HUES64 (cell line): ENCODE results near the gene PSMD14.

Experiments
- H3K27ac ChIP-seq: 2 replicates; pipeline ENCODE4 v1.7.0; 2013; ENCODE audit warnings: low read depth, low read length, inconsistent platforms
- H3K27me3 ChIP-seq: 2 replicates; pipeline ENCODE4 v1.6.1; 2013; ENCODE audit warnings: mild to moderate bottlenecking, low read length; ENCODE audit not compliant: insufficient read depth
- H3K36me3 ChIP-seq: 2 replicates; pipeline ENCODE4 v1.6.1; 2013; ENCODE audit warnings: mild to moderate bottlenecking, low read length; ENCODE audit not compliant: insufficient read depth
- H3K4me1 ChIP-seq: 2 replicates; pipeline ENCODE4 v1.6.1; 2013; ENCODE audit warnings: mild to moderate bottlenecking, low read length, moderate library complexity; ENCODE audit not compliant: insufficient read depth
- H3K4me3 ChIP-seq: 2 replicates; pipeline ENCODE4 v1.5.1; 2013; ENCODE audit warnings: mild to moderate bottlenecking, low read length, moderate library complexity
- H3K9ac ChIP-seq: 2 replicates; pipeline ENCODE4 v1.6.1; 2013; ENCODE audit warnings: mild to moderate bottlenecking, low read depth, low read length
- H3K9me3 ChIP-seq: 2 replicates; pipeline ENCODE4 v1.6.1; 2013; ENCODE audit warnings: low read depth, low read length; ENCODE audit not compliant: insufficient read depth
- WGBS: fragments of 150-250, 120-280 bp; methylation state at CpG from one replicate; pipeline ENCODE4 v1.1.7; 2013; ENCODE audit warnings: missing lambda C conversion rate; 5-methylcytosine and 5-hydroxymethylcytosine counted together

PSMD14 gene

GRCh38 chr2:161414042-161415033 is 106.1 kb downstream of the PSMD14 start:
- Histone ChIP-seq H3K4me1 (peaks cover 33% of the 10 kb centered on the region), H3K36me3 (peaks cover 13% of the 10 kb centered on the region), H3K9me3 (no peaks in the 10 kb centered on the region), H3K27me3 (peaks cover 82% of the 10 kb centered on the region), H3K4me3 (peak overlapping the region; percentile 55), H3K27ac (no peak overlapping the region), H3K9ac (no peak overlapping the region; the same call in 1 of the 2 replicates)
- WGBS: under 1% methylated on average over 69 of the region's 69 CpGs

- Histone ChIP-seq H3K9ac (no peak overlapping the region), H3K4me1 (peaks cover 33% of the 10 kb centered on the region), H3K27ac (no peak overlapping the region), H3K27me3 (peaks cover 92% of the 10 kb centered on the region), H3K36me3 (peaks cover 7% of the 10 kb centered on the region; the same call in 1 of the 2 replicates), H3K4me3 (peak overlapping the region; percentile 55), H3K9me3 (no peaks in the 10 kb centered on the region)
- 2% methylated on average over 25 of the region's 29 CpGs for WGBS
Measured at GRCh38 chr2:161415034-161415986, 107.1 kb downstream of the PSMD14 start.

GRCh38 chr2:161415987-161416707 is 107.9 kb downstream of the PSMD14 start, which contains the start of gene TBR1:
Gene TBR1, plus strand, starts transcription at chr2:161416297. Its CDS starts 114 bp downstream, at chr2:161416411.
- Histone ChIP-seq H3K4me3 (peak within 1 kb of the TSS; percentile 55; the same call in 1 of the 2 replicates), H3K36me3 (peaks cover 6% of the 10 kb centered on the region; the same call in 1 of the 2 replicates), H3K27me3 (peaks cover 100% of the 10 kb centered on the region), H3K9ac (no peak within 1 kb of the TSS), H3K4me1 (peaks cover 33% of the 10 kb centered on the region), H3K9me3 (no peaks in the 10 kb centered on the region), H3K27ac (no peak within 1 kb of the TSS)
- 3% methylated on average over 16 of the region's 16 CpGs for WGBS

- Histone ChIP-seq H3K4me1 (peaks cover 33% of the 10 kb centered on the region), H3K4me3 (0 out of 2 replicates have a peak overlapping the region, but pooled peaks have one; percentile 11), H3K27ac (no peak overlapping the region), H3K36me3 (no peaks in the 10 kb centered on the region), H3K27me3 (peaks cover 100% of the 10 kb centered on the region), H3K9me3 (no peaks in the 10 kb centered on the region), H3K9ac (no peak overlapping the region)
- 3% methylated on average over 41 of the region's 41 CpGs for WGBS
Measured at GRCh38 chr2:161416708-161417437, 108.6 kb downstream of the PSMD14 start.

- H3K4me3 ChIP-seq: 0 out of 2 replicates have a peak overlapping the region, but pooled peaks have one; percentile 11
- peaks cover 100% of the 10 kb centered on the region for H3K27me3 ChIP-seq
- no peak overlapping the region for H3K27ac ChIP-seq
- H3K36me3 ChIP-seq: no peaks in the 10 kb centered on the region
- H3K4me1 ChIP-seq: peaks cover 33% of the 10 kb centered on the region
- no peaks in the 10 kb centered on the region for H3K9me3 ChIP-seq
- WGBS: 3% methylated on average over 21 of the region's 21 CpGs
- no peak overlapping the region for H3K9ac ChIP-seq
Measured at GRCh38 chr2:161417438-161418274, 109.4 kb downstream of the PSMD14 start.

- peaks cover 33% of the 10 kb centered on the region for H3K4me1 ChIP-seq
- under 1% methylated on average over 14 of the region's 15 CpGs for WGBS
- H3K27ac ChIP-seq: no peak overlapping the region
- H3K4me3 ChIP-seq: peak overlapping the region; percentile 36
- no peaks in the 10 kb centered on the region for H3K9me3 ChIP-seq
- peaks cover 100% of the 10 kb centered on the region for H3K27me3 ChIP-seq
- no peaks in the 10 kb centered on the region for H3K36me3 ChIP-seq
- H3K9ac ChIP-seq: no peak overlapping the region
Measured at GRCh38 chr2:161418275-161418714, 110.1 kb downstream of the PSMD14 start.

GRCh38 chr2:161418715-161419637 is 110.8 kb downstream of the PSMD14 start:
- H3K9ac ChIP-seq: no peak overlapping the region
- under 1% methylated on average over 49 of the region's 49 CpGs for WGBS
- H3K4me1 ChIP-seq: peaks cover 28% of the 10 kb centered on the region
- H3K4me3 ChIP-seq: peak overlapping the region; percentile 36
- H3K9me3 ChIP-seq: no peaks in the 10 kb centered on the region
- no peak overlapping the region for H3K27ac ChIP-seq
- peaks cover 100% of the 10 kb centered on the region for H3K27me3 ChIP-seq
- H3K36me3 ChIP-seq: no peaks in the 10 kb centered on the region

- H3K9me3 ChIP-seq: no peaks in the 10 kb centered on the region
- no peak overlapping the region for H3K4me3 ChIP-seq
- WGBS: 20% methylated on average over 1 of the region's 3 CpGs
- H3K4me1 ChIP-seq: peaks cover 33% of the 10 kb centered on the region
- no peak overlapping the region for H3K27ac ChIP-seq
- peaks cover 100% of the 10 kb centered on the region for H3K27me3 ChIP-seq
- no peak overlapping the region for H3K9ac ChIP-seq
- H3K36me3 ChIP-seq: no peaks in the 10 kb centered on the region
Measured at GRCh38 chr2:161419638-161420190, 111.5 kb downstream of the PSMD14 start.
